Osteocyte (in vitro differentiated cells): ENCODE data around the gene MAF. TPM values are rescaled to one million over a fixed set of nuclear protein-coding genes. Genes with fewer than 3 reads are reported as not detected.

Experiments used
- DNase-seq: peaks from one replicate; pipeline ENCODE4 v3.0.0; 2021; ENCODE audit warnings: mixed read lengths; ENCODE audit not compliant: unreplicated experiment; ENCODE audit errors: extremely low spot score
- H3K27ac Mint-ChIP-seq: one replicate; pipeline ENCODE4 v1.8.0; 2021; ENCODE audit warnings: mild to moderate bottlenecking, mixed read lengths; ENCODE audit not compliant: unreplicated experiment
- H3K27me3 Mint-ChIP-seq: one replicate; pipeline ENCODE4 v1.8.0; 2021; ENCODE audit warnings: mixed read lengths; ENCODE audit not compliant: unreplicated experiment
- H3K36me3 Mint-ChIP-seq: one replicate; pipeline ENCODE4 v1.8.0; 2021; ENCODE audit warnings: mixed read lengths; ENCODE audit not compliant: unreplicated experiment
- H3K4me1 Mint-ChIP-seq: one replicate; pipeline ENCODE4 v1.8.0; 2021; ENCODE audit warnings: mixed read lengths; ENCODE audit not compliant: unreplicated experiment
- H3K4me3 Mint-ChIP-seq: one replicate; pipeline ENCODE4 v1.8.0; 2021; ENCODE audit warnings: mild to moderate bottlenecking, moderate library complexity, mixed read lengths; ENCODE audit not compliant: unreplicated experiment
- H3K9me3 Mint-ChIP-seq: one replicate; pipeline ENCODE4 v1.8.0; 2021; ENCODE audit warnings: mixed read lengths; ENCODE audit not compliant: unreplicated experiment
- total RNA-seq: library from RNA; stranded (reverse); gene quantifications from 2 replicates; pipeline ENCODE4 v1.2.1, GENCODE V29; 2021
- TF ChIP-seq, protein P1 (sequence below): fragments of 200-600 bp; sonication (generic); IDR thresholded peaks from 2 replicates; pipeline ENCODE4 v1.5.0; 2021; ENCODE audit warnings: antibody characterized with exemption, mild to moderate bottlenecking, moderate library complexity

The MAF gene
- total RNA-seq, 1 donor from 2014 or later, result 63.6 TPM

GRCh38 chr16:79559532-79559931 is 41.0 kb downstream of the MAF start:
- no peak for DNase-seq
- Mint-ChIP-seq H3K27ac (no peak overlapping the region), H3K27me3 (peaks cover 32% of the 10 kb centered on the region), H3K4me1 (no peaks in the 10 kb centered on the region), H3K4me3 (no peak overlapping the region), H3K9me3 (no peaks in the 10 kb centered on the region), H3K36me3 (no peaks in the 10 kb centered on the region)
- TF ChIP-seq, protein P1, sequence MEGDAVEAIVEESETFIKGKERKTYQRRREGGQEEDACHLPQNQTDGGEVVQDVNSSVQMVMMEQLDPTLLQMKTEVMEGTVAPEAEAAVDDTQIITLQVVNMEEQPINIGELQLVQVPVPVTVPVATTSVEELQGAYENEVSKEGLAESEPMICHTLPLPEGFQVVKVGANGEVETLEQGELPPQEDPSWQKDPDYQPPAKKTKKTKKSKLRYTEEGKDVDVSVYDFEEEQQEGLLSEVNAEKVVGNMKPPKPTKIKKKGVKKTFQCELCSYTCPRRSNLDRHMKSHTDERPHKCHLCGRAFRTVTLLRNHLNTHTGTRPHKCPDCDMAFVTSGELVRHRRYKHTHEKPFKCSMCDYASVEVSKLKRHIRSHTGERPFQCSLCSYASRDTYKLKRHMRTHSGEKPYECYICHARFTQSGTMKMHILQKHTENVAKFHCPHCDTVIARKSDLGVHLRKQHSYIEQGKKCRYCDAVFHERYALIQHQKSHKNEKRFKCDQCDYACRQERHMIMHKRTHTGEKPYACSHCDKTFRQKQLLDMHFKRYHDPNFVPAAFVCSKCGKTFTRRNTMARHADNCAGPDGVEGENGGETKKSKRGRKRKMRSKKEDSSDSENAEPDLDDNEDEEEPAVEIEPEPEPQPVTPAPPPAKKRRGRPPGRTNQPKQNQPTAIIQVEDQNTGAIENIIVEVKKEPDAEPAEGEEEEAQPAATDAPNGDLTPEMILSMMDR, result no peak

DNA sequence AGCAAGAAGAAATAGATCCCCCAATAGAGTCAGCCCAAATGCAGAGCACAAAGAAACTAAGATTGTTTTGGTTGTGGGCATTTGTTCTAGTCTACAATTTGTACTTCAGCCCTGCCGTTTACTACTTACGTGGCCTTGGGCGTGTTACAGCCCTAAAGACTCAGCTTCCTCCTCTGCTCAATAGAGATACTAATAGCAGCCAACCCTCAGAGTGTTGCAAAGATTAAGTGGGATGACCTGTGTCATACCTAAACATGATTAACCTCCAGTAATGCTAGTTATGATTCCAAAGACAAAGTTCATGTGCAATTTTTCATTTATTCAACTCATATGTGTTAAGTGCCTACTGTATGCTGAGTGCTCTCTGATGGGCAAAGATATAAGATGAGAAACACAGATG is 43.1 kb downstream of the MAF start:
- Mint-ChIP-seq H3K4me1 (no peaks in the 10 kb centered on the region), H3K27ac (no peak overlapping the region), H3K27me3 (peaks cover 31% of the 10 kb centered on the region), H3K4me3 (no peak overlapping the region), H3K36me3 (no peaks in the 10 kb centered on the region), H3K9me3 (no peaks in the 10 kb centered on the region)
- DNase-seq, result no peak
- TF ChIP-seq, protein P1, result no peak

DNA sequence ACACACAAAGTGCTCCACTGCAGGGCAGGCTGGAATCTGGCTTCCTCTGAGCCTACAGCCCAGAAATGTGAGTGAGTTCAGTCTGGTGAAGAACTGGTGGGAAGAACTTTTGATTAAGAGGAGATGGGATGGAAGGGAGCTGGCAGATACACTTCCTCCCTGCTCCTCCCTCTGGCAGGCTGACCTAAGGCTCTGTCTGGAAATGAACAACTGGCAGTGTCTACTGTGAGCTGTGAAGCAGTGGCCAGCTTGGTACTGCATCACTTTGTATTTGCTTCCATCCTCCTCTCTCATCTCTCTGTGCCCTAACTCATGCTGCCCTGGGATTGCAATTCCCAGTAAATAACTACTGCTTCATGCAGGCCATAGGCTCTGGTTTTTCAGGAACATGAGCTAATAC is 45.6 kb downstream of the MAF start:
- Mint-ChIP-seq H3K27me3 (peaks cover 35% of the 10 kb centered on the region), H3K9me3 (no peaks in the 10 kb centered on the region), H3K27ac (no peak overlapping the region), H3K4me1 (no peaks in the 10 kb centered on the region), H3K36me3 (no peaks in the 10 kb centered on the region), H3K4me3 (no peak overlapping the region)
- TF ChIP-seq, protein P1, result no peak
- no peak for DNase-seq

DNA sequence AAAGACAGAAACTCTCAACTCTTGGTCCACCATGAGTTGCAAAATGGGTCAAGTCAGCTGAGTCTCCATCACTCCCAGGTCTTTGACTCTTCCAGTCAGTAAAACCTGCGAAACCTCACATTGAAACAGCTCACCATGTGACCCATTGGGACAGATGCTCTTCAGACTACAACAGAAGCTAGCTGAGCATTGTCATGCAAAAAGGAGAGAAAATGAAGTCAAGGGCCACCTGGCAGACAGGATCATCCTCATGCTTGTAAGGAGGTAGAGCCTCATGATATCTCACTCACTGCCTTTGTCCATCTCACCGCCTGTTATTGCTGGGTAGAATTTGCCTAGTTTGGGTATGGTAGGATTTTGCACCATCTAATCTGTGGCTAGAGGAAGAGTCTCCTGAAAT is 50.2 kb downstream of the MAF start:
- Mint-ChIP-seq H3K9me3 (no peaks in the 10 kb centered on the region), H3K27ac (no peak overlapping the region), H3K27me3 (peaks cover 34% of the 10 kb centered on the region), H3K4me3 (no peak overlapping the region), H3K36me3 (no peaks in the 10 kb centered on the region), H3K4me1 (no peaks in the 10 kb centered on the region)
- TF ChIP-seq, protein P1, result no peak
- DNase-seq, result no peak

- Mint-ChIP-seq H3K27me3 (peaks cover 32% of the 10 kb centered on the region), H3K27ac (no peak overlapping the region), H3K4me1 (no peaks in the 10 kb centered on the region), H3K36me3 (peaks cover 2% of the 10 kb centered on the region), H3K9me3 (no peaks in the 10 kb centered on the region), H3K4me3 (no peak overlapping the region)
- DNase-seq, result no peak
- TF ChIP-seq, protein P1, result no peak
Observed at GRCh38 chr16:79547085-79547484, 53.5 kb downstream of the MAF start.
